ENCODE results near the gene C2CD3.
A peak's percentile ranks its signal among the peaks of the same experiment; 100 is the strongest.
"Not testable (repeated sequence)": the region's sequence is repeated elsewhere in the genome, so short reads cannot be mapped to it uniquely, and the experiment has no call there.

The C2CD3 gene

DNA sequence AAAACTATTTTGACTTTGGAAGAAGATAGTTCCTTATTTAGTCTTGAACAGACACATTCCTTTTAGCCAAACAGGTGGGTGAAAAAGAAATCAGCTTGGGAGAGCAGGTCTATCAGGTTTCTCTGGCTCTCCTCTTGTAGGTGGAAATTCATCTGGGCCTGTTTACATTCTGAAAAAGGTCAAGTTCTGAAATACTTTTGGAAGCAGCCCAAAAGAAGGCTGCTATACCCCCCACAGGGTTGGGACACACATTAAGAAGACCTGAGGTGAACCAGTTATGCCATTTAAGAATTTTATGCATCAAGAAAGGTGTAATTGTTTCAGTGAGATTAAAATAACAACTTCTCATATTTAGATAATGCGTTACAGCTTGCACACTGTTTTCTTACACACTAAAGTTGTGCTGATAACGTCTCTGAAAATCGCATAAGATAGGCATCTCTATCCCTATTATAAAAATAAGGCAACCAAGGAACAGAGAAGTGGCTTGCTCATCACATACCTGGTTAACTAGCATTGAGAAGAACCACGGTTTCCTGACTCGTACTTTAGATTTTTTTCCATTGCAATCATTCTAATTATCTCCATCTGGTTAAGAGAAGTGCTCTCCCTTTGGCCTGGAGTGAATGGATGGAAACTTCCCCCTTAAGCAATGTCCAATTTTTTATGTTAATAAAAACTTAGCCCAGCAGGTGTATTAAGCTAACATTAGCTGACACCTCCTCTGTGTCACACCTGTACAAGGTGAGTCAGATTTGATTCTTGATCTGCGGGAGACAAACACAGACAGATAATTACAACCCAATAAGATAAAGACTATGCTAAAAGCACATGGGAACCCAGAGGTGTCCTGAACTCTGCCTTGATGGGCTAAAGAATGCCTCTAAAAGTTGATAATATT lies 101.4 kb downstream of the C2CD3 start:
- no peak for DNase-seq (ENCODE audit: low spot score)

DNA sequence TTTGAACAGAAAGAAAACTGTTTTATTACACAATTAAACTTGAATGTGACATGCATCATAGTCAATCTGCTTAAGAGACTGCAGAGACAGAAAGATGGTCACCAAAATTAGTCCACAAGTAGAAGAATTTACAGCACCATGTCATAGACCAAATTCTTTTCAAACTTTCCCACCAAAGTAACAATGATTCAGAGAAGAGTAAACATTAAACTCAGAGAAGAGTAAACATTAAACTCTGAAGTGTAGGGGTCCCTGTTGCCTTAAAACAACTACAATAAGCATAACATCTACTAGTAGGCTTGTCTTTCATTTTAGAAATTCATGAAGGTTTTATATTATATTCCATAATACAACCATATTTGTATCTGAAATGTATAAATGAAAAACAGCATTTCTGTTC lies 104.1 kb downstream of the C2CD3 start:
- DNase-seq (ENCODE audit: low spot score), result not testable (repeated sequence)

- not testable (repeated sequence) for DNase-seq (ENCODE audit: low spot score)
Observed at GRCh38 chr11:74065534-74065933, 105.3 kb downstream of the C2CD3 start.

GRCh38 chr11:74063628-74064027 lies 107.2 kb downstream of the C2CD3 start:
- not testable (repeated sequence) for DNase-seq (ENCODE audit: low spot score)

DNA sequence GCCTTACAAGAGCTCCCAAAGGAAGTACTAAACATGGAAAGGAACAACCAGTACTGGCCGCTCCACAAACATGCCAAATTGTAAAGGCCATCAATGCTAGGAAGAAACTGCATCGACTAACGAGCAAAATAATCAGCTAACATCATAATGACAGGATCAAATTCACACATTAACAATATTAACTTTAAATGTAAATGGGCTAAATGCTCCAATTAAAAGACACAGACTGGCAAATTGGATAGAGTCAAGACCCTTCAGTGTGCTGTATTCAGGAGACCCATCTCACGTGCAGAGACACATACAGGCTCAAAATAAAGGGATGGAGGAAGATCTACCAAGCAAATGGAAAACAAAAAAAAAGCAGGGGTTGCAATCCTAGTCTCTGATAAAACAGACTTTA lies 109.2 kb downstream of the C2CD3 start:
- not testable (repeated sequence) for DNase-seq (ENCODE audit: low spot score)

DNA sequence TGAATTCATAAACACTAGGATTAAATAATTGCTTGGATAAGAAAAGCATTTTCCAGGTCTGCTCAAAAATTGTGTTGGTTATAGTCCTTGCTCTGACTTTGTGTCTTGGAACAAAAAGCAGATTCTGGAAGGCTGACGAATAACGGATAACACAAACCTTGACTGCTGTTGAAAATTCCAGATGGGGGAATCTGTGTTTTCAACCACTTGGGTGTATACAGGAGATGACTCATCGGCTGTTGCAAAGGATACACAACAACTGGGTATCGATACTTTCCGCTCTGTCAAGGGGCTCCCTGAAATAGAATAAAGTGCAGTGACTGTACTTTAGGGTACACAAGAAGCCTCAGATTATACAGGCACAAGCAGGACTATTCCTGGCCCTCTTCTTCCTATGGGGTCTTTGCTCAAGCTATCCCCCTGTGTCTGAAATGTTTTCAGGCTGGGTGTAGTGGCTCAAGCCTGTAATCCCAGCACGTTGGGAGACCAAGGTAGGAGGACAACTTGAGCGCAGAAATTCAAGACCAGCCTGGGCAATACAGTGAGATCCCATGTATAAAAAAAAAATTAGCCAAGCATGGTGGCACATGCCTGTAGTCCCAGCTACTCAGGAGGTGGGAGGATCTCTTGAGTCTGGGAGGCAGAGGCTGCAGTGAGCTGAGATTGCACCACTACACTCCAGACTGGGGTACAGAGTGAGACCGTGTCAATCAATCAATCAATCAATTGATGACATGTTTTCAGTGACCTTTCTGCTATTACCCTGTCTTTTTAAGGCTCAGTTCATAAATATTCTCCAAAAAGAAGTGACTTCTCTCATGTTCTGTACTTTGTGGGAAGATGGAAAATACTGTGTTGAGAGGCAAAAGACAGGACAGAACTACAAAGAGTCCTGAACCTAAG lies 113.3 kb downstream of the C2CD3 start:
- DNase-seq (ENCODE audit: low spot score), result peak; percentile 69

- peak; percentile 54 for DNase-seq (ENCODE audit: low spot score)
Observed at GRCh38 chr11:74055938-74056337, 114.9 kb downstream of the C2CD3 start.

DNA sequence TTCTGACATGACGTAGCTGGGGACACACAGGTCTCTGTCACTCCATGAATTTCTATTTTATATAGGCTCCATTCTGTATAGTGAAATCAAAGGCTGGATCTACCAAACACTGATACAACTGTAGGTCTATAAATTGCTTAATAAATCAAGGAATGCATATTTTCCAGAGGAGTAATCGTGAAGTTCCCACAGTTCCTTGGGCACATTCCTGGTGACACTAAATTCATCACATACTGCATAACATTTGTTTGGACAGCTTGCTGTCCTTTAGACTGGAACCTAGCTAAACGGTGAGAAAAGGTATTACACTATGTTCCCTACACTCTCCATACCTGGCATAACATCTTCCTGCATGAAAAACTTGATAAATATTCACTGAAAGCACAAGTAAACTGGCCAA lies 120.3 kb downstream of the C2CD3 start:
- no peak for DNase-seq (ENCODE audit: low spot score)

DNA sequence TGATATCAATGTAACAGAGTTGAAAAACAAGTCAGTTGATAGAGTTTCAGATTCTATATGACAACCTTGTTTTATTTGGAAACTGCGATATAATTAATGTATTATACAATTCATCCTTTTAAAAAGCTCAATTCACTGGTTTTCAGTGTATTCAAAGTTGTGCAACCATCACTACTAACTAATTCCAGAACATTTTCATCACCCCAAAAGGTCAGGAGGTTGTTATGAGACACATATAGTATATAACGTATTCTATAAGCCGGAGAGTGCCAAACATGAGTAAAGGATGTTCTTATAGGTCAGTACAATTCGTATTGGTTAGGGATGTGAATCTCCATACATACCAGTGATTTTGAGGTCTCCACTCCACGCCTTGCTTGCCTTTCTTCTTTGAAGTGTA lies 121.8 kb downstream of the C2CD3 start:
- no peak for DNase-seq (ENCODE audit: low spot score)

DNA sequence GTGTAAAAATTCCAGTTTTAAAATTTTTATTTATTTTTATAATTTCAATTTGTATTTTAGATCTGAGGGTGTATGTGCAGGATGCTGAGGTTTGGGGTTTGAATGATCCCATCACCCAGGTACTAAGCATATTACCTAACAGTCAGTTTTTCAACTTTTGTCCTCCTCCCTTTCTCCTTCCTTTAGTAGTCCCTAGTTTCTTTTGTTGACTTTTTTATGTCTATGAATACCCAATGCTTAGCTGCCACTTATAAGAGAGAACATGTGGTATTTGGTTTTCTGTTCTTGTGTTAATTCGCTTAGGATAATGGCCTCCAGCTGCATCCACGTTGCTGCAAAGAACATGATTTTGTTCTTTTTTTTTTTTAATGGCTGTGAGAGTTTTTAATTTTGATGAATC lies 126.3 kb downstream of the C2CD3 start:
- no peak for DNase-seq (ENCODE audit: low spot score)

DNA sequence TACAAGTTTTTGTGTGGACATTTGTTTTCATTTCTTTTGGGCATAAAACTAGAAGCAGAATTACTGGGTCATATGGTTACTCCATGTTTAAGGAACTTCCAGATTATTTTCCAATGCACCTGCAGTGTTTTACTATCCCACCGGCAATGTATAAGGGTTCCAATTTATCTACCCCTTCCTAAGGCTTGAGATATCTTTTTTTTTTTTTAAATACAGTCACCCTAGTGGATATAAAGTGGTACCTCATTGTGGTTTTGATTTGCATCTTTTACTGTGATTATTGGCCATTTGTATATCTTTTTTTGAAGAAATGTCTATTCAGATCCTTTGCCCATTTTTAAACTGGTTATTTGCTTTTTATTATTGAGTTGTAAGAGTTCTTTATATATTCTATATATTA lies 127.4 kb downstream of the C2CD3 start:
- no peak for DNase-seq (ENCODE audit: low spot score)

DNA sequence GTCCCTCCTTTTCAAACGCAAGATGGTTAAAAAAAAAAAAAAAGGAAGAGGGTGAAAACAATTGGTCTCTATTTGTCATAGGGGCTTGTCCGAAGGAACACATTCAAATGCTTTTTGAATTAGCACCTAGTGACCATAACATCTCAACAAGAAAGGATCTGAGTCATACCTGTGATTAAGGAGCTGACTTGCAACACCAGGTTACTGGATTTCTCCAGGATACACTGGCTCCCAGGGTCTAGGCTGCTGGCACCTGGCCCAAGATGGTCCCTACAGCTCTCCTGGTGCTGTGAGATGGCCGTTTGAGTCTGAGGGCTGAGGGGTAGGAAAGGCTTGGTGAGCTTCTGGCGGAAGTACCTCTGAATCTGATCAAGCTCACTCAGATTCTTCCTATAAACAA lies 133.5 kb downstream of the C2CD3 start:
- no peak for DNase-seq (ENCODE audit: low spot score)

DNA sequence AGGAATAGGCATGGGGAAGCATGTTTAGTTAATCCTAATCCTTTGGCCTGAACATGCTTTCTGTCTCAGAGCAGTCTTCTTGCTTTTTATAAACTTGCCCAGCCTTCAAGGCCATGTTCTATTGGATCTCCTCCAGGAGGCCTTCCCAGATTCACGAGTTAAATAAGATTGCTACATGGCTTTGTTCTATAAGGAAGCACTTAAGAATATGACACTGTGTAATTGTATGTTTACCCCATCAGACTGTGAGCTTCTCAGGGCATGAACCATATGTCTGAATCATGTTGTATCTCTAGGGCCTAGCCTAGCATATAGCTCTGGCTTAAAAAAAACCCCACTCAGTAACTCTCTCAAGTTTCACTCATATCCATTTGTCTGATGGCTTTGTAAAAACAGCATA lies 135.5 kb downstream of the C2CD3 start:
- DNase-seq (ENCODE audit: low spot score), result no peak

DNA sequence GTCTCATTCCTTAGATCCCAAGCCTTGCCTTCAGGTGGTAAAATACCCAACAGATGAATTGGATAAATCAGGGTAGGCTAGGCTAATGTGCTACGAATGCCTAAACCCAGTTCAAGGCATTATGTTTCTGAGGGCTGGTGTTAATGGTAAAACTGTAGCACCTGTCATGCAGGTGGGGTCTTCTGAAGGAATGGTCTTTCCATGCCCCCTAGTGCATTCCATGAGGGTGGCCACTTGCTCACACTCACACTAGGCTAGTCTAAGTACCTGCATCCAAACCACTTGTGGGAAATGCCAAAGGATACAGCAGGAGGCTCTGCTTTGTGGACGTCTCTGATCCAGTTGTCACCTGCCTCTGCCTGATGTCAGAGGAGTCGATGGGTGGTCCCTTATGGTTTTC lies 137.8 kb downstream of the C2CD3 start:
- no peak for DNase-seq (ENCODE audit: low spot score)

DNA sequence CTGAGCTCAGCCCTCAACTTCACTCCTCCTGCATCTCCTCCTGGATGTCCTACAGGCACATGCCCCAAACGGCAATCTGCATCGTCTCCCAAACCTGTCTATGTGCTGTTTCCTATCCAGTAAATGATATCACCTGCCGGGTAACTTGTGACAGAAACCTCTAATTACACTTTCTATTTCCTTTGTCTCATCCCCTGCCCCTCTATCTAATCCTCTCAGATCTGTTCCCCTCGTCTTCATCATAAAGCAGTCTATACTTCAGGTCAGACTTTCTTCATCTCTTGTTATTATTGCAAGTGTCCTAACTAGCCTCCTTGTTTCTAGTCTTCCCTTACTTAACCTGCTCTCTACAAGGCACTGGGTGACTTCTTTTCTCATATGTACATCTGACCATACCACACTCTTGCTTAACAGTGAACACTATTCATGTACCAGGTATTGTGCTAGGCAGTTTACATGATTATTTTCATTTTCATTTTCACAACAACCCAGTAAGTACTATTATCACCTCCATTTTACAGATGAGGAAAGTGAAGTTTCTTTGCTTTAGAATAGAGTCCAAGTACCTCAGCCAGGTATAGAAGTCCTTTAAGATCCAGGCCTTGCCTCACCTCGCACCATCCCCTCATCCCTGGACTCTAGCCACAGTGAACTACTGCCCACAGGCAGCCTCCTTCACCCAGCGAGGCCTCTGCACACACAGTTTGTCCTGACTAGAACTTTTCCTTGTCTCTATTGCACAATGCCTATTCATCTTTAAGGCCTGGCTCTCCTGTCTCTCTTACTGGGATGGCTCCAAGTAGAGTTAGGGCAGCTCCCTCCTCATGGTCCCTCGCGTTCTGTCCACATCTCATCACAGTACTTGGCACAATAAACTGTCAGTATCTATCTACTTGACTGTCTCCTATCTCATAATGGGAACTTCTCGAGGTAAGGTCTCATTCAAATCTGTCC lies 139.8 kb downstream of the C2CD3 start:
- DNase-seq (ENCODE audit: low spot score), result no peak

GRCh38 chr11:74025467-74026166 lies 145.2 kb downstream of the C2CD3 start:
- no peak for DNase-seq (ENCODE audit: low spot score)

DNA sequence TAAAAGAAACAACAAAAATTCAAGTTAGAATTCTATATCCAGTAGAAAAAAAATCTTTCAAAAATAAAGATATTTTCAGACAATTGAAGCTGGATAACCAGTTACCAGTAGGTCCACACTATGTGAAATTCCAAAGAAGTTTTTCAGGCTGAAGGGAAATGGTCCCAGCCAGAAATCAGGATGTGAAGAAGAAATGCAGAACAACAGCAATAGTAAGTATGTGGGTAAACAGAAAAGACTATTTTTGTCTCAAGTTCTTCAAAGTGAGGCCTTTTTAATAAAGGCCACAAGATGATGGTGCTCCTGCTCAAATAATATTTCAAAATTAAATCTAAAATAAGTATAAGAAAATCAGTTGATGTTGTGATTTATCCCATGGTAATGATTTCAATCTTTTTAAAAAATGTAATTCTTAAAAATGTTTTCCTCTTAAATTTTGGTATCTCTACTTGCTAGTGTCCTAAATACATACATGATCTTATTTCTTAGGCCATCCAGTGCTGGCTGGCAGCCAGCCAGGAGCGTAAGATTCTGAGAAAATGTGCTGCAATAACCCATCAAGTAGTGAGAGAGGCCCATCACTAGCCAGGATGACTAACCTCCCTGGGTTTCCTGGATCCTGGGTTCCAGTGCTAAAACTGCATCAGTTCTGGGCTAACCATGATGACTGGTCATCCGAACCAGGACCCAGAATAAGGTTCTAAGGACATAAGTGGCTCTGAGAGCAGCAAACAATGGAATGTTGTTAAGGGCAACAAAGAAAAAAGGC lies 146.4 kb downstream of the C2CD3 start:
- peak; percentile 47 for DNase-seq (ENCODE audit: low spot score)

GRCh38 chr11:74023276-74023675 lies 147.5 kb downstream of the C2CD3 start:
- no peak for DNase-seq (ENCODE audit: low spot score)

GRCh38 chr11:74022546-74022945 lies 148.3 kb downstream of the C2CD3 start:
- DNase-seq (ENCODE audit: low spot score), result no peak

DNA sequence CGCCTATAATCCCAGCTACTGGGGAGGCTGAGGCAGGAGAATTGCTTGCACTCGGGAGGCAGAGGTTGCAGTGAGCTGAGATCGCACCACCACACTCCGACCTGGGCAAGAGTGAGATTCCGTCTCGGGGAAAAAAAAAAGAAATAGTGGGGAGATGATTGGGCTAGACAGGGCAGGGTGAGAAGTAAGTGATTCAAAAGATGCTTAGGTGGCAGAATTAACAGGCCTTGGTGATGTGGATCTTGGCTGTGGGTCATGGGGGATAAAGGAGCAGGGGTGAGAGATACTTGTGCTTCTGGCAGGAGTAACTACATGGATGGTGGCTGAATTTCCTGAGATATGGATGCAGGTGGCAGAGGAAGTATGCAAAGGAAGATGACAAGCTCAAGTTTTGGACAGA lies 148.8 kb downstream of the C2CD3 start:
- no peak for DNase-seq (ENCODE audit: low spot score)

All from AG08396 (cell line).